SJCRH30 (cell line): ENCODE results near the gene EFNB2. TPM values are rescaled to one million over a fixed set of nuclear protein-coding genes. Genes with fewer than 3 reads are reported as not detected.
A peak's percentile ranks its signal among the peaks of the same experiment; 100 is the strongest.

Experiments
- DNase-seq, 2 experiments: peaks; one replicate each; pipeline ENCODE4 v3.0.0-alpha.2; 2015 to 2020
- H3K27ac ChIP-seq: fragments of 250-450 bp; sonication (Bioruptor Pico); 2 replicates; pipeline ENCODE4 v1.5.1; 2020; ENCODE audit warnings: mild to moderate bottlenecking, moderate library complexity
- H3K27me3 ChIP-seq: fragments of 250-450 bp; sonication (Bioruptor Pico); 2 replicates; pipeline ENCODE4 v1.5.1; 2020; ENCODE audit warnings: mild to moderate bottlenecking, moderate library complexity
- H3K36me3 ChIP-seq: fragments of 250-450 bp; sonication (Bioruptor Pico); 2 replicates; pipeline ENCODE4 v1.5.1; 2020; ENCODE audit warnings: mild to moderate bottlenecking, moderate library complexity
- H3K4me1 ChIP-seq: fragments of 250-450 bp; sonication (Bioruptor Pico); 2 replicates; pipeline ENCODE4 v1.5.1; 2020; ENCODE audit warnings: mild to moderate bottlenecking, moderate library complexity
- H3K4me3 ChIP-seq: fragments of 250-450 bp; sonication (Bioruptor Pico); 2 replicates; pipeline ENCODE4 v1.5.1; 2020; ENCODE audit warnings: mild to moderate bottlenecking, moderate library complexity
- H3K9me3 ChIP-seq: fragments of 250-450 bp; sonication (Bioruptor Pico); replicated peaks from 2 replicates; pipeline ENCODE4 v1.5.1; 2020; ENCODE audit warnings: mild to moderate bottlenecking, moderate library complexity
- total RNA-seq: library from RNA; depleted of rRNA; stranded (reverse); fragments of >200 nt; shearing (Covaris generic); gene quantifications from 2 replicates; pipeline ENCODE4 v1.2.3, GENCODE V29; 2014

The EFNB2 gene
- total RNA-seq, 1 experiment from 2014 or later: 19.0 TPM

DNA sequence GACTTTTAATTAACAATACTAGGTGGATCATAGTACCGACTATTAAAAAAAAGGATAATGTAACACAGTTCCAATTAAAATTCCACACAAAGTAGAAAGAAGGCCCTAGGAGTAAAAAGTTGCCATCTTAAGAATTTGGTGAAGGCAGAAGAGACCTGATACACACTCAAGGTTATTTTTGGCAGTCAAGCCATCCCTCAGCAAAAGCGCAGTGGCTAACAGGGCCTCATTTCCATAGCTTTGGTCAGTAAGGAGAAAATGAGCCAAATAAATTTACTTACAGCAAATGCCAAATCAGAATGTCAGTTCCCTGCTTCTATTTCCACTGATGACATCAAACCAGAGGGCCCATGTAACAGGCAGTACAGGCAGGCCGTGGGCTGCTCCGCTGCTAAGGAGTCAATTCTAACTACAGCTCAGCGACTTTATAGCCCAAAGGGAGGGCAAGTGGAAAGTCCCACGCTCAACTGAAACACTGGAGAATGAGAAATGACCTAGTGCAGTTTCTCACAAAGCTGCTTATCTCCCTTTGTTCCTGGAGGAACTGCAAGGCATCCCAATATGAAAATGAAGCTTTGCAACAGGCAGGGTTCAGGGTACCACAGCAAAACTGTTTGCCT lies 26.2 kb upstream of the EFNB2 start:
- no peaks in the 10 kb centered on the region for H3K9me3 ChIP-seq
- H3K27ac ChIP-seq: no peak overlapping the region
- no peaks in the 10 kb centered on the region for H3K27me3 ChIP-seq
- H3K4me1 ChIP-seq: peaks cover 15% of the 10 kb centered on the region
- H3K36me3 ChIP-seq: peaks cover 49% of the 10 kb centered on the region
- no peak for DNase-seq
- H3K4me3 ChIP-seq: no peak overlapping the region

DNA sequence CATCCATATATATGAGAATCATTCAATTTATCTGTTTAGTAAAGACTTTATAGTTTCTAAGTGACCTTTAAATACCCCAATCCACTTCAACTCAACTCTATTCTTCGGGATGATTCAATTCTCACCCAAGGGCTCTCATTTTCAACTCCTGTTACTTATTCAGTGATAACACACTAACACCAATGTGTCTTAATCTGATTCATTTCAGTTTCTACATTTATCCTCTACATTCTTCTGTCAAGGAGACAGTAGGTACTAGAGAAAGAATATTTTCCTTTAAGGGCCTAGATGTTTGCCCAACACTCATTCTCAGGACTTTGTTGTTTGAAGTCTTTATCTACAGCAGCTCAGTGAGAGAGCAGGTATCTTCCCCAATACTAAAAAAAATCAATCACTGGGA lies 25.4 kb upstream of the EFNB2 start:
- H3K4me3 ChIP-seq: no peak overlapping the region
- H3K36me3 ChIP-seq: peaks cover 57% of the 10 kb centered on the region
- no peak overlapping the region for H3K27ac ChIP-seq
- H3K4me1 ChIP-seq: peaks cover 21% of the 10 kb centered on the region
- no peaks in the 10 kb centered on the region for H3K9me3 ChIP-seq
- H3K27me3 ChIP-seq: no peaks in the 10 kb centered on the region
- DNase-seq: no peak

DNA sequence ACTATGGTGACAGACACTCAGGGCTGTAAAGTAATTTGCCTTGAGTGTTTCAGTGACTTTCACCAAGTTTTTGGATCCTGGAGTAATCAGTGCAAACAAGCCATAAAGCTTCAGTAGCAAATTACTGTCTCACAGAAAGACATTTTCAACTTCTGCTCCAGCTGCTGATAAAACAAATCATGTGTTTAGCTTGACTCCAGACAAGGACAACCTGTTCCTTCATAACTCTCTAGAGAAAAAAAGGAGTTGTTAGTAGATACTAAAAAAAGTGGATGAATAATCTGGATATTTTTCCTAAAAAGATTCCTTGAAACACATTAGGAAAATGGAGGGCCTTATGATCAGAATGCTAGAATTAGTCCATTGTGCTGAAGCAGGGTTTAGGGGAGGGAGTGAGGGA lies 23.1 kb upstream of the EFNB2 start:
- H3K9me3 ChIP-seq: no peaks in the 10 kb centered on the region
- H3K36me3 ChIP-seq: peaks cover 71% of the 10 kb centered on the region
- DNase-seq: no peak
- peaks cover 14% of the 10 kb centered on the region for H3K4me1 ChIP-seq
- H3K27me3 ChIP-seq: no peaks in the 10 kb centered on the region
- H3K27ac ChIP-seq: no peak overlapping the region
- no peak overlapping the region for H3K4me3 ChIP-seq

DNA sequence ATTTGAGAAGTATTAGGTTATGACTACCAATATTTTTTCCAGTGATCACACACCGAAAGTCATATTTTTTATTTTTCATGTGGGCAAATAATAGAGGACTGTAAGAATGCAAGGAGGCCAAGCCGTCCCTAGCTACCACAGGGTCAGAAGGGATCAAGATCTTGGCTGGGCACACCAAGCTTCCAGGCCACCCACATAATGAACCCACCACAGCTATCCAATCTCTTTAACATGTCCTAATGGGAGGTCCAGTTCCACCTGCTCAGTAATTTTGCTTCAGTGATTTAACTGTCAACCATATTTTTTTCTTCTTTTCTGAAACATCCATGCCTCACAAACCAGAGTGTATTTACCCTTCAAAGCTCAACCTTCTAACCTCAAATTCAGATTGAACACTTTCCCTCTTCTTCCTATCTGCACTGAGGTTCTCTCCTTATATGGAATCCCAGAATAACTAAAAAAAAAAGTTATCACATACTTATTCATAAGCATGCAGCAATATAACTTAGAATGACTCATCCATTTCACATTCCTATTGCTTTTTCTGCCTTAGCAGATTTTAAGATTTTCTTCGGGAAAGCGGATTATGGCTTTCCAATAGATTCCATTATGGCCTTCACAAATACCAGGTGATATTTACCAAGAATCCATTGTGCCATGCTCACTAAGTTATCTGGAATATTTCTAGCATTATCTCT lies 20.3 kb upstream of the EFNB2 start:
- Histone ChIP-seq H3K27me3 (no peaks in the 10 kb centered on the region), H3K4me1 (peaks cover 14% of the 10 kb centered on the region), H3K27ac (peak overlapping the region; percentile 21; the same call in 1 of the 2 replicates), H3K9me3 (no peaks in the 10 kb centered on the region), H3K36me3 (peaks cover 92% of the 10 kb centered on the region), H3K4me3 (no peak overlapping the region)
- peak; percentile 61 to 70 for DNase-seq

DNA sequence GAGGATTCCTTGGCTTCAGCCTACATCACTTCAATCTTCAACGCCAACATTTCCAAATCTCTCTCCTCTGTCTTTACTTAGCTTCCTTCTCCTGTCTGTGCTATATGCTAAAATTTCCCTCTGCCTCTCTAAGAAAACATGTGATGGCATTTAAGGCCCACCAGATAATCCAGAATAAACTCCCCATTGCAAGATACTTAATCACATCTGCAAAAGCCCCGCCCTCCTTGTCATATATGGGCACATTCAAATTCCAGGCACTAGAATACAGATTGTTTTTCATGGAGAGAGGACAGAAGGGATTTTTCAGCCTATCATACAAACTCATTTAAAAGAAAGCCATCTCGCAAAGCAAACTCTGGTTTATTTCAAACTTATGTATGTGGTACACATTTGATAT lies 16.3 kb upstream of the EFNB2 start:
- no peak overlapping the region for H3K27ac ChIP-seq
- H3K4me3 ChIP-seq: no peak overlapping the region
- H3K27me3 ChIP-seq: no peaks in the 10 kb centered on the region
- H3K4me1 ChIP-seq: peaks cover 10% of the 10 kb centered on the region
- DNase-seq: no peak
- no peaks in the 10 kb centered on the region for H3K9me3 ChIP-seq
- H3K36me3 ChIP-seq: peaks cover 94% of the 10 kb centered on the region

DNA sequence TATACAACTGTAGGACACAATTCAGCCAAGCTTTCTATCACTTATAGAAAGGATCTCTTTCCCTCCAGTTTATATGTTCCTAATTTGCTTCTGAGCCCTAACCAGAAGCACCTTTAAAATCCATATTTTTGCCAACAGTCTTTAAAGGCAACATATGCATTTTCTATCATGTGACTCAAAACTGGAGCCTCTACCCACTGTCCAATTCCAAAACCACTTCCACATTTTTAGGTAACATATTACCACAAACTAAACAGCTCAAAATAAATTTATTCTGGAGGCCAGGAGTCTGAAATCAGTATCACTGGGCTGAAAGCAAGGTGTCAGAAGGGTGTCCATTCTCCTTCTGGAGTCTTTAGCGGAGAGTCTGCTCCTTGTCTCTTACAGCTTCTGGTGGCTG lies 15.9 kb upstream of the EFNB2 start:
- Histone ChIP-seq H3K27ac (no peak overlapping the region), H3K4me3 (no peak overlapping the region), H3K36me3 (peaks cover 94% of the 10 kb centered on the region), H3K4me1 (peaks cover 6% of the 10 kb centered on the region), H3K9me3 (no peaks in the 10 kb centered on the region), H3K27me3 (no peaks in the 10 kb centered on the region)
- DNase-seq: no peak

DNA sequence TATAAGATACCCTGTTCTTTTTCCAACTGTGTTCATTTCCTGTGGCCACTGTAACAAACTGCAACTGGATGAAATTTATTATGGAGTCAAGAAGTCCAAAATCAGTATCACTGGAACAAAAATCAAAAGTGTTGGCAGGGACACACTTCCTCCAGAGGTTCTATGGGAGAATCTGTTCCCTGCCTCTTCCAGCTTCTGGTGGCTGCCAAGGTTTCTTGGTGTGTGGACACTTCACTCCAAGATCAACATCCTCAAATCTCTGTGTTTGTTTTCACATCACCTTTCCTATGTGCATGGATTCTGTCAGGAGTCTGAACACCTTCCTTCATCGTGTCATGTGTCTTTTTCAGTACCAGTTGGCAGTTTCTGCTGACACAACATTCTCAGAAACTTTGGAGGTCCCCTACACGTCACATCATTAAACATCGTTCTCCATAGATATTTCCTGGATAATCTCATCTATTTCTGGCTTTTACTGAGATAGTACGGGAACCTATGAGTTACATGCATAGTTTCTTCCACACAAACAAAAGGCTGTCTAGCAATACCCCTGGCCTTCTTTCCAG lies 15.2 kb upstream of the EFNB2 start:
- Histone ChIP-seq H3K4me1 (no peaks in the 10 kb centered on the region; the same call in 1 of the 2 replicates), H3K27me3 (no peaks in the 10 kb centered on the region), H3K36me3 (peaks cover 90% of the 10 kb centered on the region)

DNA sequence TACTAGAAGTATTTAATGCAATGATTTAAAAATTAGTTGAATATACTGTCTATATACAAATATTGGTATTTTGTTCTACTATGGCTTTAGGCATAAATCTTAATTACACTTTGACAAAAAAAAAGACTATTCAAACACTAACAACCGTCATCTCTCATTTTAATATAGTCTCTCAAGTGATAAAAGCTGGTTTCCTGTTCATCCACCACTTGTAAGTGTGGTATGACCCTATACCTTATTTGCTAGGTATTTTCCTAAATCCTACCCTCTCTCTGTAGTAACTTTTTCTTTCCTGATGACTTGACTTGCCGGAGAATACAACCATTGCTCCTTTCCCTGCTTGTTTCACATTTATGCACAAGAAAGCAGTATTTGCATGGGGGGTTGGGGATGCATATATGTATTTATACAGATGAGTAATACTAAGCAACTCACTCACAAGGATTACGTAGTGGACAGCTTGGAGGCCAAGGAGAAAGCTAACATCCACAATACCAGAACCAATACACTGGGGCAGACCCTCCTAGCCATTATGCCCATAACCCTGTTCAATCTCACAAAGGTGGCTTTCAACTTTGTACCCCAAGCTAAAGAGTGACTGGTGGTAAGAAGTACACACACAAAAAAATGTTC lies 12.7 kb upstream of the EFNB2 start:
- Histone ChIP-seq H3K4me1 (no peaks in the 10 kb centered on the region), H3K27ac (no peak overlapping the region), H3K4me3 (no peak overlapping the region), H3K36me3 (peaks cover 88% of the 10 kb centered on the region), H3K9me3 (no peaks in the 10 kb centered on the region), H3K27me3 (no peaks in the 10 kb centered on the region)
- no peak for DNase-seq

More for the DNA sequence above, 15.2 kb upstream of the EFNB2 start:
- H3K4me3 ChIP-seq: no peak overlapping the region
- no peak for DNase-seq
- no peaks in the 10 kb centered on the region for H3K9me3 ChIP-seq
- H3K27ac ChIP-seq: no peak overlapping the region

DNA sequence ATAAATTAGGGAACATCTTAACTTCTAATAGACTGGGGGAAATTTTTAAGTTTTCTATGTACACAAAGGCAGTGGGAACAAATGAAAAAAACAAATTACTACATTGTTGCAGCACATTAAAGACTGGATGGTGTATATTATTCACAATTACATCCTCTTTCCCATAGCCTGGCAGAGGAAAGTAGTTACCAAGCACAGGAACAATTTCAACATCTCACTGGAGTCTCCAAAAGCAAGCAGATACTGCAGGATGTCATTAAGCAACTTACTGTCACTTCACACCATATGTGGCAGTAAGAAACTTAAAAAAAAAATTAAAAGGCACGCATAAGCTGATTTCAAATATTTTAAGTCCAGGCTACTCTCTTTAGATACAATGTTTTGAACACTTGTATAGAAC lies 6.4 kb upstream of the EFNB2 start:
- no peak overlapping the region for H3K4me3 ChIP-seq
- DNase-seq: no peak
- H3K27me3 ChIP-seq: no peaks in the 10 kb centered on the region
- H3K27ac ChIP-seq: no peak overlapping the region
- no peaks in the 10 kb centered on the region for H3K9me3 ChIP-seq
- H3K4me1 ChIP-seq: 0 out of 2 replicates have a peak, but pooled peaks cover 9% of the 10 kb centered on the region
- H3K36me3 ChIP-seq: peaks cover 55% of the 10 kb centered on the region

DNA sequence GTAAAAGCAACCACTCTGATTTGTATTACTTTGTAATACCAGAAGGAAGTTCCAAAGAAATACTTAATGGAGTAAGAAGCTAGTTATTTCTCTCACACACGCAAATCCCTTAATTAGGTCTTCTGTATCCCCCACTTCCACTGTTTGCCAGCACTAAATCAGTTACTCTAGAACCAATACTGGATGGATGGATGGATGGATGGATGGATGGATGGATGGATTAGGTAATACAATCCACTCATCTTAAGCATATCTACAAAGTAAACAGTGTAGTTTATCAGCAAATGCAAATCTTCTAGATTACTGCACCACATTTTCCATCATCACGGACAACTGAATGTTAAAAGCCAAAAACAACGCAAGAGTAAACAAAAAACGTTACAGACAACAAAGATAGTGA lies 5.2 kb upstream of the EFNB2 start:
- no peak overlapping the region for H3K4me3 ChIP-seq
- no peak overlapping the region for H3K27ac ChIP-seq
- no peak for DNase-seq
- no peaks in the 10 kb centered on the region for H3K27me3 ChIP-seq
- H3K36me3 ChIP-seq: peaks cover 49% of the 10 kb centered on the region
- no peaks in the 10 kb centered on the region for H3K9me3 ChIP-seq
- H3K4me1 ChIP-seq: 0 out of 2 replicates have a peak, but pooled peaks cover 9% of the 10 kb centered on the region

DNA sequence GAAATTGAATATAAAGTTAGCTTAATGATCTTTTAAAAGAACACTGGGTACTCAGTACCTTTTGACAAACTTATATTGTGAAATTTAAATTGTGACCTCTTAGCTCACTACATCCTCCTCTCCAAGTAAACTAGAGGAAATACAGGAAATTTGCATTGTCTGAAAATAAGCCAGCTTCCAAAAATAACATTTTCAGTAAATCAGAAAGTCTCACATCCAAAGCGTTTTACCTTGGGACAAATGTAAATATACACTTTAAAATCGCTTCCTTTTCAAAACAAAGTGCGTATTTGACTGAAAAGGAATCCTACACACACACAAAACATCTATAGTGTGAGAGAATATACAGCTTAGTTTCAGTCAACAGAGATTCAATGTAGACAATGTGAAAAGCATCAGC lies 2.1 kb upstream of the EFNB2 start:
- Histone ChIP-seq H3K27me3 (no peaks in the 10 kb centered on the region), H3K36me3 (peaks cover 22% of the 10 kb centered on the region), H3K4me3 (no peak overlapping the region), H3K4me1 (0 out of 2 replicates have a peak, but pooled peaks cover 9% of the 10 kb centered on the region), H3K9me3 (no peaks in the 10 kb centered on the region), H3K27ac (no peak overlapping the region)
- no peak for DNase-seq

DNA sequence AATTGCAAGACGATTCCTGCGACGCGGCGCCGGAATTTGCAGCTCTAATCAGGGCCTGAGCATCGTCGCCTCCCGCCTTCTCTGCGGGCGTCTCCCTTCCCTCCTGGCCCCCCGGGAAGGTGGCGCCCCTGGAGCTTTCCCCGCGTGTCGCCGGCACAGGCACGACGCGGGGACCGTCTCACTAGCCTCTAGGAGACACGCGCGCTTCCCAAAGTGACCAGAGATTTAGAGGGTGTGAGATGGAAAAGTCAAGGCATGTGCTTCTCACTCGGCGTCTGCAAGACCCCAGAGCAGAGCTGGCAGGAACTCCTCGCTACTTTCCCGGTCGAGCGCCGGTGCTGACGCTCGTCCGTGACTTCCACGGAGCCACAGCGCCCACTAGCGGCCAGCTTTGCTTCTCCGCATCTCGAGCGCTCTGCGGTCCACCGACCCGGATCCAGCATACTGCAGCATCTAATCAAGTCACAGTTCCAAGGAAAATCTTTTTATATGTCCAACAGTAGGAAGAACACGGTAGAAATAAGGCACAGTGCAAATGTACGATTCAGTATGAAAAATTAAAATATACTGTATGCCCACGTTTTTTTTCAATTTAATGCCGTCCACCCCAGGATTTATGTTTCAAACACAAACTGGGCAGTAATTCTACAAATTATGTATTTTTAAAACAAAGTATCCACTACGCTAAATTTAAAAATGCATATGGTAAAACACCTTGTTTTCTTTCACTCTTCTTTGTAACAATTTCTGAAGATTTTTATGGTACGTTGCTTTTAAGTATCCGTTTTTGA lies 977 bp upstream of the EFNB2 start:
- H3K27ac ChIP-seq: peak overlapping the region; percentile 34
- H3K9me3 ChIP-seq: no peaks in the 10 kb centered on the region

DNA sequence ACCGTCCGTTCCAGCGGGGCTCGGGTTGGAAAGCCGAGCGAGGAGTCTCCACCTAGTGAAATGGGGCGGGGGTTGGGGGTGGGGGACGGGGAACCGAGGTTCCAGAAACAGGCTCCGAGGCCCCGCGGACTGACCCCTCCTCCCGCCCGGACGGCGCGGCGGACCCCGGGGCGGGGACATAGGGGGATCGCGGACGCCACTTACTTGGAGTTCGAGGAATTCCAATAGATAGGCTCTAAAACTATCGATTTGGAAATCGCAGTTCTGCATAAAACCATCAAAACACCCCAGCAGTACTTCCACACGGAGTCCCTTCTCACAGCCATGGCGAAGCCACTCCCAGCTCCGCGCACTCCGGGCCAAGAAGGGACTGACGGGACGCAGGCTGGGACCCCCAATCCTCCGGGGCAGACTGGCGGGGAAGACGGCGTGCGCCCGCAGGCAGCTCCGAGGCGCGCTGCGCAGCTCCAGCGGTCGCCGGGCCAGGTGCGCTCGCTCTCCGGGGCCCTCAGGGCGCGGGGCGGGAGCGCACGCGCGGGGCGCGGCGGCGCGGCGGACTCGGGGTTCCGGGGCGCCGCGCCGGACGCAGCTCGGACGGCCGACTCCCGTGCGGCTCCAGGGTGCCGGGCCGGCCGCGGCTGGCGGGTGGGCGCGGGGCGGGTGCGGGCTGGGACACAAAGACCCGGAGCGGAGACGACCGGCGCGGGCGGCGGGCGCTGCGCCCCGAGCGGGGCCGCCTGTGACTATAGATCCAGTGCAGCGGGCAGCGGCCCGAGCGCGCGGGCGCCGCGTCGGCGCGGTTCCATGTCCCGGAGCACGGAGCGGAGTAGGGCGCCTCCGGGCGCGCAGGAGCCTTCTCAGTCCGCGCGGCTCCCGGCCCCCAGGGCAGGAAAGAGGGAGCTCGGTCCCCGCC lies 567 bp downstream of the EFNB2 start:
- no peaks in the 10 kb centered on the region for H3K36me3 ChIP-seq
- peak overlapping the region; percentile 78 for H3K4me3 ChIP-seq
- DNase-seq: peak; percentile 31 to 42
- peaks cover 7% of the 10 kb centered on the region; the same call in 1 of the 2 replicates for H3K4me1 ChIP-seq
- H3K9me3 ChIP-seq: no peaks in the 10 kb centered on the region
- no peak overlapping the region; the same call in 1 of the 2 replicates for H3K27ac ChIP-seq
- no peaks in the 10 kb centered on the region for H3K27me3 ChIP-seq

More for the DNA sequence above, 977 bp upstream of the EFNB2 start:
- Histone ChIP-seq H3K4me3 (peak overlapping the region; percentile 78), H3K4me1 (peaks cover 7% of the 10 kb centered on the region; the same call in 1 of the 2 replicates), H3K36me3 (peaks cover 11% of the 10 kb centered on the region), H3K27me3 (no peaks in the 10 kb centered on the region)
- DNase-seq: peak; percentile 82 to 90
